ENCODE measurements around the gene BDKRB2.

GRCh38 chr14:96203635-96204034 is 1.0 kb upstream of the BDKRB2 start:
- TF ChIP-seq CTCF (conservative IDR thresholded peaks at IDR 0.05; ENCODE audit: low read depth in 2 of 2) (no peak), CREB1 (CRISPR knock-in tag; IDR thresholded peaks at IDR 0.05; ENCODE audit: low read depth) (no peak), POLR2AphosphoS5 (IDR thresholded peaks at IDR 0.05; ENCODE audit: low read depth) (no peak), EZH2phosphoT487 (IDR thresholded peaks at IDR 0.05; ENCODE audit: unreplicated experiment) (no peak), EZH2 (IDR thresholded peaks at IDR 0.05; ENCODE audit: low read depth, unreplicated experiment) (no peak), REST (IDR thresholded peaks at IDR 0.05; ENCODE audit: unreplicated experiment) (no peak), ZNF331 (CRISPR knock-in tag; IDR thresholded peaks at IDR 0.05; ENCODE audit: low read depth) (no peak), ETS1 (IDR thresholded peaks at IDR 0.05) (no peak), STAT1 (IDR thresholded peaks at IDR 0.05; ENCODE audit: unreplicated experiment) (no peak), JUNB (IDR thresholded peaks at IDR 0.05; ENCODE audit: unreplicated experiment) (no peak), ZNF462 (CRISPR knock-in tag; IDR thresholded peaks at IDR 0.05) (no peak)

Data from GM23338 (cell line).